ENCODE measurements around the gene ELL.

DNA sequence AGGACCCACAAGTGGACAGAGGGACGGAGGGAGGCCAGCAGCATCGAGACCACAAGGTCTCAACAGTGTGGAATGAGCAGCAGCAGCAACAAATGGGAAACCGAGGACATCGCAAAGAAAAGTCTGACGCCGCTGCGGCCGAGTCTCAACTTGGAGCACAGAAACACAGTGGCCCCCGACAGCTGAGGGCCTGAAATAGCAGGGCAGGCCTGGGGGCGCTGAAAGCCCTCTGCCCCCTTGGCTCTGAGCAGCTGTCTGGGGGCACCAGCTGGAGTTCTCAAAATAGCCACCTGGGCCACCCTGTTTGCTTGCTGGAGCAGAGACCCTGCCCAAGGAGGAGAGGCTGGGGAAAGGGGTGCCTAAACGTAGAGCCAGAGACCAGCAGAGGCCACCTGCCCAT lies 78.0 kb downstream of the ELL start:
- TF ChIP-seq CTCF (IDR thresholded peaks at IDR 0.05) (no peak), POLR2A (IDR thresholded peaks at IDR 0.05) (no peak), POLR2AphosphoS5 (IDR thresholded peaks at IDR 0.05) (no peak)
